Right lobe of liver (tissue), 4 donors: ENCODE measurements around the gene CTSV.

ENCODE experiments used
- CTCF ChIP-seq, 4 donors: fragments of 200-600 bp in 3 of 4; fragments of 450-650 bp in 1 of 4; IDR thresholded peaks; one replicate each; pipeline versions ENCODE4 v1.5.1 to v1.8.0; 2016 to 2022; ENCODE audit warnings: antibody characterized with exemption in 4 of 4, mild to moderate bottlenecking in 2 of 4
- POLR2A ChIP-seq: fragments of 450-650 bp; IDR thresholded peaks from one replicate; pipeline ENCODE4 v1.6.1; 2017; ENCODE audit warnings: antibody characterized with exemption, mild to moderate bottlenecking
- donor health status: DM: no; HTN: no; CAD: no.
- donor health status: DM: no; HTN: no; CAD: no.
- donor health status: DM: no; HTN: yes; CAD: no.

- TF ChIP-seq CTCF (IDR thresholded peaks at IDR 0.05) (no peak), POLR2A (no peak)
Measured at GRCh38 chr9:97045300-97045699, 6.4 kb upstream of the CTSV start.
